Upper lobe of right lung (tissue), 1 donor: ENCODE data around the gene TNIP3. TPM values are rescaled to one million over a fixed set of nuclear protein-coding genes. Genes with fewer than 3 reads are reported as not detected.

ENCODE experiments used
- ATAC-seq: fragments of 200-7000 bp; cut with Tn5 transposase; one replicate; pipeline ENCODE4 v1.9.1; 2020; ENCODE audit warnings: mild to moderate bottlenecking, moderate library complexity
- DNase-seq: peaks from one replicate; pipeline ENCODE4 v3.0.0-alpha.2; 2020
- H3K27ac ChIP-seq: fragments of 200-600 bp; one replicate; pipeline ENCODE4 v1.8.0; 2022
- H3K27me3 ChIP-seq: fragments of 200-600 bp; one replicate; pipeline ENCODE4 v1.8.0; 2022; ENCODE audit warnings: mild to moderate bottlenecking
- H3K36me3 ChIP-seq: fragments of 200-600 bp; one replicate; pipeline ENCODE4 v1.8.0; 2022
- H3K4me1 ChIP-seq: fragments of 200-600 bp; one replicate; pipeline ENCODE4 v1.8.0; 2022
- H3K4me3 ChIP-seq: fragments of 200-600 bp; one replicate; pipeline ENCODE4 v1.8.0; 2022; ENCODE audit warnings: mild to moderate bottlenecking
- H3K9me3 ChIP-seq: fragments of 200-600 bp; one replicate; pipeline ENCODE4 v1.8.0; 2022
- intact Hi-C: fragments of 100-400 bp; cut with DNase I; formaldehyde crosslinking; loops from one replicate; pipeline ENCODE4 v1.11.0; 2022
- total RNA-seq: library from RNA; stranded (reverse); fragmentation: NEBNext Ultra II Directional; extraction: Animal tissue kit (Norgen Biotek cat#: 25700); gene quantifications from one replicate; pipeline ENCODE4 v1.2.1, GENCODE V29; 2021
- TF ChIP-seq, protein P1 (sequence below): fragments of 200-600 bp; IDR thresholded peaks from one replicate; pipeline ENCODE4 v1.8.0; 2022; ENCODE audit warnings: antibody characterized with exemption
- donor health status: DM: no; HTN: yes; CAD: no; lungs with severe emphysema.

The TNIP3 gene
- total RNA-seq, 1 donor from 2014 or later = 2.3 TPM

DNA sequence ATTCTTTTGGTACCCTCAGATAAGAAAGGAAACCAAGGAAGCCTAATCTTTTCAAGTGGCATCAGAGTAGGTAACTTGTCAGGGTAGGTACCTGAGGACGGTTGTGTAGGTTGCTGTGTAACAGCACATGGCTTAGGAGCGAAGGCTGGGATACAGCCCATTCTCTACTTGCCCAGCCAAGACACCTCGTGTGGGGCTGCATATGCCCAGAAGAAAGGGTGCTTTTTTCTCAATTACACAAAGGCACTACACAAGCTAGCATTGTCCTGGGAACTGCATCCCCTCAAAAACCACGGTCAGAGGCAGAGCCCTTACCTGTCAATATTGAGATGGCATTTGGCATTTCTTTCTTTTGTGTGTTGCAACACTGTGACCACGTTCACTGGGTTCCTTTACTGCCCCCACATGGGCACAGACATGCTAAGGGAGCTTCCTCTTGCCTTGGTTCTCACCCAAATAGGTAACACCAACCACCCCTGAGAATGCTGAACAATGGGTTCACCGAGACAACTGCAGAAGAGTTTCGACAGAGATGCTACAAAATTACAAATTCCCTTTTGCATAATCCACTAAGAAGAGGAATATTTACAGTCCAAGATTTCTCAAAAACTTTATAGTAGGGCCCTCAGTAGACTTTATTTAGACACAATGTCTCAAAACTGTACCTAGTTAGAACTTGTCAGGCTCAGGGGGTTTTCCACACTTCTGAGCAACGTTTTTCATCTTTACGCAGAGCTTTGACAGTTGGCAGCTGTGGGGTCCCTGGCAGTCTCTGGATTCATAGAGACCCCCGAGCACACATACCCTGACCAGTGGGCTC is 35.8 kb upstream of the TNIP3 start:
- no peak for DNase-seq
- H3K9me3 ChIP-seq = no peaks in the 10 kb centered on the region
- no peaks in the 10 kb centered on the region for H3K27me3 ChIP-seq
- peak; percentile 67 for ATAC-seq
- TF ChIP-seq, protein P1, sequence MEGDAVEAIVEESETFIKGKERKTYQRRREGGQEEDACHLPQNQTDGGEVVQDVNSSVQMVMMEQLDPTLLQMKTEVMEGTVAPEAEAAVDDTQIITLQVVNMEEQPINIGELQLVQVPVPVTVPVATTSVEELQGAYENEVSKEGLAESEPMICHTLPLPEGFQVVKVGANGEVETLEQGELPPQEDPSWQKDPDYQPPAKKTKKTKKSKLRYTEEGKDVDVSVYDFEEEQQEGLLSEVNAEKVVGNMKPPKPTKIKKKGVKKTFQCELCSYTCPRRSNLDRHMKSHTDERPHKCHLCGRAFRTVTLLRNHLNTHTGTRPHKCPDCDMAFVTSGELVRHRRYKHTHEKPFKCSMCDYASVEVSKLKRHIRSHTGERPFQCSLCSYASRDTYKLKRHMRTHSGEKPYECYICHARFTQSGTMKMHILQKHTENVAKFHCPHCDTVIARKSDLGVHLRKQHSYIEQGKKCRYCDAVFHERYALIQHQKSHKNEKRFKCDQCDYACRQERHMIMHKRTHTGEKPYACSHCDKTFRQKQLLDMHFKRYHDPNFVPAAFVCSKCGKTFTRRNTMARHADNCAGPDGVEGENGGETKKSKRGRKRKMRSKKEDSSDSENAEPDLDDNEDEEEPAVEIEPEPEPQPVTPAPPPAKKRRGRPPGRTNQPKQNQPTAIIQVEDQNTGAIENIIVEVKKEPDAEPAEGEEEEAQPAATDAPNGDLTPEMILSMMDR = no peak
- H3K36me3 ChIP-seq = no peaks in the 10 kb centered on the region
- no peaks in the 10 kb centered on the region for H3K4me1 ChIP-seq
- intact Hi-C loops = loop anchor here (10.0 kb wide), 1 partner anchor 55 kb away; no protein-coding TSS in a partner anchor
- peak overlapping the region; percentile 24 for H3K27ac ChIP-seq
- no peak overlapping the region for H3K4me3 ChIP-seq

GRCh38 chr4:121198251-121198650 is 34.1 kb upstream of the TNIP3 start:
- ATAC-seq (no peak), DNase-seq (no peak)
- intact Hi-C loops = loop anchor here (10.0 kb wide), 1 partner anchor 57 kb away; no protein-coding TSS in a partner anchor
- H3K9me3 ChIP-seq = no peaks in the 10 kb centered on the region
- no peaks in the 10 kb centered on the region for H3K36me3 ChIP-seq
- no peaks in the 10 kb centered on the region for H3K27me3 ChIP-seq
- H3K4me3 ChIP-seq = no peak overlapping the region
- H3K4me1 ChIP-seq = no peaks in the 10 kb centered on the region
- TF ChIP-seq, protein P1 = no peak
- no peak overlapping the region for H3K27ac ChIP-seq

- no peak for ATAC-seq
These were observed 31.5 kb upstream of the TNIP3 start for GRCh38 chr4:121195649-121196048.

GRCh38 chr4:121192480-121192879 is 28.4 kb upstream of the TNIP3 start:
- Histone ChIP-seq H3K27me3 (no peaks in the 10 kb centered on the region), H3K4me3 (peak overlapping the region; percentile 31), H3K27ac (no peak overlapping the region), H3K36me3 (no peaks in the 10 kb centered on the region), H3K9me3 (no peaks in the 10 kb centered on the region), H3K4me1 (no peaks in the 10 kb centered on the region)
- intact Hi-C loops = loop anchor here (10.0 kb wide), 1 partner anchor 62 kb away; no protein-coding TSS in a partner anchor
- DNase-seq = no peak
- TF ChIP-seq, protein P1 = peak; percentile 83
- ATAC-seq = peak; percentile 83

More at GRCh38 chr4:121195649-121196048, 31.5 kb upstream of the TNIP3 start:
- Histone ChIP-seq H3K4me1 (no peaks in the 10 kb centered on the region), H3K36me3 (no peaks in the 10 kb centered on the region), H3K27ac (no peak overlapping the region), H3K4me3 (no peak overlapping the region), H3K27me3 (no peaks in the 10 kb centered on the region), H3K9me3 (no peaks in the 10 kb centered on the region)
- DNase-seq = no peak
- TF ChIP-seq, protein P1 = no peak
- intact Hi-C loops = loop anchor here (10.0 kb wide), 1 partner anchor 59 kb away; no protein-coding TSS in a partner anchor

DNA sequence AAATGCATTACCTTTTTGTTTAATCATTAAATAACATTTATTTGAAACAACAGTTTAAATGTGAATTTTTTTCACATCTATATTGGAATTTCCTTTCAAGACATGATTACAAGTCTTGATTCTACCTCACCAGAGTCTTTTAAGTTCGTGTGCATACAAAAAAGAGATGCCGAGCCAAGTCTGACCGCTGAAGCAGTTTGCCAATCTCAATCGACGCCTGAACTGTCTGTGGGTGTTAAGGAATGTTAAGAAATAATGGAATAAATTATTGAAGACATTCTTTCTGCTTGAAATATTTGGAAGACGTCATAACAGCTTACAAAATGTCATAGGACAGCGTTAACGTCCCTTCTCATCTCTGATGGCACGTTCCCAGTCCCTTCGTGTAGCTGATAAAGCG is 27.9 kb upstream of the TNIP3 start:
- Histone ChIP-seq H3K36me3 (no peaks in the 10 kb centered on the region), H3K9me3 (no peaks in the 10 kb centered on the region), H3K27ac (no peak overlapping the region), H3K4me1 (no peaks in the 10 kb centered on the region), H3K4me3 (peak overlapping the region; percentile 31), H3K27me3 (no peaks in the 10 kb centered on the region)
- DNase-seq = no peak
- intact Hi-C loops = loop anchor here (10.0 kb wide), 1 partner anchor 63 kb away; no protein-coding TSS in a partner anchor
- TF ChIP-seq, protein P1 = no peak
- ATAC-seq = peak; percentile 17
